GF-D8 (cell line): ENCODE data around the gene TACR1.

Experiments
- DNase-seq: peaks from one replicate; lab custom pipeline; 2025; lab: John Stamatoyannopoulos, UW

Gene TACR1

GRCh38 chr2:75047189-75047991, 151.9 kb downstream of the TACR1 start:
- no peak for DNase-seq

- no peak for DNase-seq
Measured at GRCh38 chr2:75045526-75046050, 153.7 kb downstream of the TACR1 start.

GRCh38 chr2:75044291-75044690, 155.0 kb downstream of the TACR1 start:
- no peak for DNase-seq

GRCh38 chr2:75042823-75043222, 156.5 kb downstream of the TACR1 start:
- DNase-seq: no peak

- DNase-seq: no peak
Measured at GRCh38 chr2:75041731-75042600, 157.4 kb downstream of the TACR1 start.

- no peak for DNase-seq
Measured at GRCh38 chr2:75041226-75041625, 158.1 kb downstream of the TACR1 start.

- DNase-seq: peak; percentile 42
Measured at GRCh38 chr2:75035444-75036353, 163.6 kb downstream of the TACR1 start.

GRCh38 chr2:75033516-75033915, 165.8 kb downstream of the TACR1 start:
- DNase-seq: peak; percentile 53

GRCh38 chr2:75031906-75032803, 167.2 kb downstream of the TACR1 start:
- no peak for DNase-seq

- no peak for DNase-seq
Measured at GRCh38 chr2:75031171-75031570, 168.1 kb downstream of the TACR1 start.

- no peak for DNase-seq
Measured at GRCh38 chr2:75030218-75031009, 168.9 kb downstream of the TACR1 start.

GRCh38 chr2:75027886-75028285, 171.4 kb downstream of the TACR1 start:
- no peak for DNase-seq

- DNase-seq: no peak
Measured at GRCh38 chr2:75025633-75026380, 173.5 kb downstream of the TACR1 start.

- no peak for DNase-seq
Measured at GRCh38 chr2:75025216-75025615, 174.1 kb downstream of the TACR1 start.

GRCh38 chr2:75023666-75024455, 175.5 kb downstream of the TACR1 start:
- DNase-seq: no peak

- no peak for DNase-seq
Measured at GRCh38 chr2:75022516-75022915, 176.8 kb downstream of the TACR1 start.

- no peak for DNase-seq
Measured at GRCh38 chr2:75021672-75022071, 177.6 kb downstream of the TACR1 start.

GRCh38 chr2:75020476-75020875, 178.8 kb downstream of the TACR1 start:
- DNase-seq: no peak
